ENCODE measurements around the gene KLF11. TPM values are rescaled to one million over a fixed set of nuclear protein-coding genes. Genes with fewer than 3 reads are reported as not detected.
A peak's percentile ranks its signal among the peaks of the same experiment; 100 is the strongest.

KLF11 gene
- polyA plus RNA-seq, 4 donors, result 1.8 to 11.3 (median 6.2) TPM

- H3K27me3 ChIP-seq (ENCODE audit: control insufficient read depth in 3 of 3, insufficient read depth in 3 of 3, low read length in 3 of 3), result no peaks in the 10 kb centered on the region
- no peak overlapping the region for H3K27ac ChIP-seq (ENCODE audit: low read depth in 1 of 3, low read length in 2 of 3)
- WGBS, 3 donors, result 94 to 98% (median 96%) methylated on average over 7 of the region's 7 CpGs
- H3K36me3 ChIP-seq (ENCODE audit: control insufficient read depth in 3 of 3, insufficient read depth in 2 of 3, low read depth in 1 of 3, low read length in 3 of 3), result peaks cover 0 to 20% (median 0%) of the 10 kb centered on the region in 3 donors
- no peak for DNase-seq
- no peaks in the 10 kb centered on the region for H3K9me3 ChIP-seq (ENCODE audit: control insufficient read depth in 2 of 2, insufficient read depth in 1 of 2, low read depth in 1 of 2, low read length in 1 of 2)
- H3K4me1 ChIP-seq (ENCODE audit: control insufficient read depth in 3 of 3, insufficient read depth in 2 of 3, low read depth in 1 of 3, low read length in 2 of 3), result peaks cover 0 to 21% (median 0%) of the 10 kb centered on the region in 3 donors
- no peak overlapping the region for H3K4me3 ChIP-seq (ENCODE audit: low read depth in 1 of 3, low read length in 3 of 3)
- no peak for FAIRE-seq
These were observed 10.6 kb upstream of the KLF11 start for GRCh38 chr2:10032746-10033105.

- Histone ChIP-seq H3K36me3 (ENCODE audit: control insufficient read depth in 3 of 3, insufficient read depth in 2 of 3, low read depth in 1 of 3, low read length in 3 of 3) (peaks cover 0 to 26% (median 0%) of the 10 kb centered on the region in 3 donors), H3K4me1 (ENCODE audit: control insufficient read depth in 3 of 3, insufficient read depth in 2 of 3, low read depth in 1 of 3, low read length in 2 of 3) (peaks cover 0 to 21% (median 0%) of the 10 kb centered on the region in 3 donors), H3K27me3 (ENCODE audit: control insufficient read depth in 3 of 3, insufficient read depth in 3 of 3, low read length in 3 of 3) (no peaks in the 10 kb centered on the region), H3K4me3 (ENCODE audit: low read depth in 1 of 3, low read length in 3 of 3) (no peak overlapping the region), H3K9me3 (ENCODE audit: control insufficient read depth in 2 of 2, insufficient read depth in 1 of 2, low read depth in 1 of 2, low read length in 1 of 2) (no peaks in the 10 kb centered on the region), H3K27ac (ENCODE audit: low read depth in 1 of 3, low read length in 2 of 3) (no peak overlapping the region)
- no peak for DNase-seq
- FAIRE-seq, result no peak
- 80 to 87% (median 82%) methylated on average over 14 of the region's 14 CpGs for WGBS, 3 donors
These were observed 9.9 kb upstream of the KLF11 start for GRCh38 chr2:10033251-10034006.

GRCh38 chr2:10034333-10035052, 8.9 kb upstream of the KLF11 start:
- Histone ChIP-seq H3K27ac (ENCODE audit: low read depth in 1 of 3, low read length in 2 of 3) (no peak overlapping the region), H3K9me3 (ENCODE audit: control insufficient read depth in 2 of 2, insufficient read depth in 1 of 2, low read depth in 1 of 2, low read length in 1 of 2) (no peaks in the 10 kb centered on the region), H3K27me3 (ENCODE audit: control insufficient read depth in 3 of 3, insufficient read depth in 3 of 3, low read length in 3 of 3) (no peaks in the 10 kb centered on the region), H3K36me3 (ENCODE audit: control insufficient read depth in 3 of 3, insufficient read depth in 2 of 3, low read depth in 1 of 3, low read length in 3 of 3) (peaks cover 0 to 26% (median 0%) of the 10 kb centered on the region in 3 donors), H3K4me1 (ENCODE audit: control insufficient read depth in 3 of 3, insufficient read depth in 2 of 3, low read depth in 1 of 3, low read length in 2 of 3) (peaks cover 0 to 10% (median 0%) of the 10 kb centered on the region in 3 donors), H3K4me3 (ENCODE audit: low read depth in 1 of 3, low read length in 3 of 3) (no peak overlapping the region)
- no peak for FAIRE-seq
- 75 to 77% (median 76%) methylated on average over 12 of the region's 12 CpGs for WGBS, 3 donors
- no peak for DNase-seq

GRCh38 chr2:10035053-10035422, 8.3 kb upstream of the KLF11 start:
- H3K4me3 ChIP-seq (ENCODE audit: low read depth in 1 of 3, low read length in 3 of 3), result no peak overlapping the region
- FAIRE-seq, result no peak
- H3K36me3 ChIP-seq (ENCODE audit: control insufficient read depth in 3 of 3, insufficient read depth in 2 of 3, low read depth in 1 of 3, low read length in 3 of 3), result peaks cover 0 to 26% (median 0%) of the 10 kb centered on the region in 3 donors
- no peaks in the 10 kb centered on the region for H3K27me3 ChIP-seq (ENCODE audit: control insufficient read depth in 3 of 3, insufficient read depth in 3 of 3, low read length in 3 of 3)
- H3K27ac ChIP-seq (ENCODE audit: low read depth in 1 of 3, low read length in 2 of 3), result no peak overlapping the region
- H3K4me1 ChIP-seq (ENCODE audit: control insufficient read depth in 3 of 3, insufficient read depth in 2 of 3, low read depth in 1 of 3, low read length in 2 of 3), result peaks cover 0 to 4% (median 0%) of the 10 kb centered on the region in 3 donors
- 61 to 69% (median 64%) methylated on average over 3 of the region's 3 CpGs for WGBS, 3 donors
- no peak for DNase-seq
- H3K9me3 ChIP-seq (ENCODE audit: control insufficient read depth in 2 of 2, insufficient read depth in 1 of 2, low read depth in 1 of 2, low read length in 1 of 2), result no peaks in the 10 kb centered on the region

- Histone ChIP-seq H3K27ac (ENCODE audit: low read depth in 1 of 3, low read length in 2 of 3) (no peak overlapping the region), H3K27me3 (ENCODE audit: control insufficient read depth in 3 of 3, insufficient read depth in 3 of 3, low read length in 3 of 3) (no peaks in the 10 kb centered on the region), H3K4me1 (ENCODE audit: control insufficient read depth in 3 of 3, insufficient read depth in 2 of 3, low read depth in 1 of 3, low read length in 2 of 3) (peaks cover 0 to 3% (median 0%) of the 10 kb centered on the region in 3 donors), H3K36me3 (ENCODE audit: control insufficient read depth in 3 of 3, insufficient read depth in 2 of 3, low read depth in 1 of 3, low read length in 3 of 3) (peaks cover 0 to 30% (median 0%) of the 10 kb centered on the region in 3 donors), H3K4me3 (ENCODE audit: low read depth in 1 of 3, low read length in 3 of 3) (no peak overlapping the region), H3K9me3 (ENCODE audit: control insufficient read depth in 2 of 2, insufficient read depth in 1 of 2, low read depth in 1 of 2, low read length in 1 of 2) (no peaks in the 10 kb centered on the region)
- FAIRE-seq, result no peak
- DNase-seq, result no peak
- 68 to 77% (median 72%) methylated on average over 5 of the region's 5 CpGs for WGBS, 3 donors
These were observed 7.7 kb upstream of the KLF11 start for GRCh38 chr2:10035633-10036032.

GRCh38 chr2:10036095-10036884, 7.1 kb upstream of the KLF11 start:
- peaks cover 0 to 30% (median 0%) of the 10 kb centered on the region in 3 donors for H3K36me3 ChIP-seq (ENCODE audit: control insufficient read depth in 3 of 3, insufficient read depth in 2 of 3, low read depth in 1 of 3, low read length in 3 of 3)
- DNase-seq (no peak), FAIRE-seq (no peak)
- 53 to 56% (median 55%) methylated on average over 14 of the region's 14 CpGs for WGBS, 3 donors
- peaks cover 0 to 3% (median 0%) of the 10 kb centered on the region in 3 donors for H3K4me1 ChIP-seq (ENCODE audit: control insufficient read depth in 3 of 3, insufficient read depth in 2 of 3, low read depth in 1 of 3, low read length in 2 of 3)
- no peaks in the 10 kb centered on the region for H3K27me3 ChIP-seq (ENCODE audit: control insufficient read depth in 3 of 3, insufficient read depth in 3 of 3, low read length in 3 of 3)
- H3K9me3 ChIP-seq (ENCODE audit: control insufficient read depth in 2 of 2, insufficient read depth in 1 of 2, low read depth in 1 of 2, low read length in 1 of 2), result no peaks in the 10 kb centered on the region
- no peak overlapping the region for H3K27ac ChIP-seq (ENCODE audit: low read depth in 1 of 3, low read length in 2 of 3)
- H3K4me3 ChIP-seq (ENCODE audit: low read depth in 1 of 3, low read length in 3 of 3), result no peak overlapping the region

- DNase-seq (no peak), FAIRE-seq (no peak)
- no peak overlapping the region for H3K4me3 ChIP-seq (ENCODE audit: low read depth in 1 of 3, low read length in 3 of 3)
- peaks cover 0 to 32% (median 0%) of the 10 kb centered on the region in 3 donors for H3K36me3 ChIP-seq (ENCODE audit: control insufficient read depth in 3 of 3, insufficient read depth in 2 of 3, low read depth in 1 of 3, low read length in 3 of 3)
- peak overlapping the region in 1 of 3 donors; percentile 14 for H3K27ac ChIP-seq (ENCODE audit: low read depth in 1 of 3, low read length in 2 of 3)
- WGBS, 3 donors, result 84 to 87% (median 87%) methylated on average over 10 of the region's 10 CpGs
- peaks cover 0 to 14% of the 10 kb centered on the region in 2 donors for H3K9me3 ChIP-seq (ENCODE audit: control insufficient read depth in 2 of 2, insufficient read depth in 1 of 2, low read depth in 1 of 2, low read length in 1 of 2)
- peaks cover 0 to 4% (median 0%) of the 10 kb centered on the region in 3 donors for H3K27me3 ChIP-seq (ENCODE audit: control insufficient read depth in 3 of 3, insufficient read depth in 3 of 3, low read length in 3 of 3)
- peaks cover 0 to 11% (median 2%) of the 10 kb centered on the region in 3 donors for H3K4me1 ChIP-seq (ENCODE audit: control insufficient read depth in 3 of 3, insufficient read depth in 2 of 3, low read depth in 1 of 3, low read length in 2 of 3)
These were observed 5.2 kb upstream of the KLF11 start for GRCh38 chr2:10038123-10038522.

GRCh38 chr2:10038716-10039115, 4.6 kb upstream of the KLF11 start:
- Histone ChIP-seq H3K4me1 (ENCODE audit: control insufficient read depth in 3 of 3, insufficient read depth in 2 of 3, low read depth in 1 of 3, low read length in 2 of 3) (peaks cover 0 to 11% (median 2%) of the 10 kb centered on the region in 3 donors), H3K27ac (ENCODE audit: low read depth in 1 of 3, low read length in 2 of 3) (peak overlapping the region in 1 of 3 donors; percentile 38), H3K36me3 (ENCODE audit: control insufficient read depth in 3 of 3, insufficient read depth in 2 of 3, low read depth in 1 of 3, low read length in 3 of 3) (peaks cover 0 to 32% (median 0%) of the 10 kb centered on the region in 3 donors), H3K27me3 (ENCODE audit: control insufficient read depth in 3 of 3, insufficient read depth in 3 of 3, low read length in 3 of 3) (peaks cover 0 to 4% (median 0%) of the 10 kb centered on the region in 3 donors), H3K9me3 (ENCODE audit: control insufficient read depth in 2 of 2, insufficient read depth in 1 of 2, low read depth in 1 of 2, low read length in 1 of 2) (peaks cover 0 to 14% of the 10 kb centered on the region in 2 donors), H3K4me3 (ENCODE audit: low read depth in 1 of 3, low read length in 3 of 3) (no peak overlapping the region)
- FAIRE-seq (no peak), DNase-seq (no peak)

All from small intestine (tissue), 7 donors.